Activated naive CD4-positive, alpha-beta T cell (primary cell): ENCODE results near the gene MRPL14.

Experiments
- DNase-seq, 4 experiments: peaks; one replicate each; lab custom pipeline; 2025; lab: John Stamatoyannopoulos, UW

MRPL14 gene

DNA sequence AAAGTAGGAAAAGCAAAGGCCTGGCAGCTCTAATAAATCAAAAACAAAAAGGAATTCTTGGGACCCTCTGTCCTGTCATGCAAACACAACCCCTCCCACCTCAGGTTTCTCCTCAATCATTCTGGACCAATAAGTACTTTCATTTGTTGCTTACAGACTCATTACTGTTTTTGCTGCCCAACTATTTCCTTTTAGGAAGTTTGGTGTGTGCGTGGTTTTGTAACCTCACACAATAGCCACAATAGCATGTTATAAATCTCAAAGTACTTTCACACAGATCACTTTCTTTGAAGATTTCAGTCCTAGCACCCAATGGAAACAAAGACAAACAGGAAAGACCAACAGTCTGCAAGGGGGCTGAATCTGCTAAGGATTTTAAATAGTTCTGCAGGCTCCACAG lies 4.5 kb downstream of the MRPL14 start:
- DNase-seq, result no peak

DNA sequence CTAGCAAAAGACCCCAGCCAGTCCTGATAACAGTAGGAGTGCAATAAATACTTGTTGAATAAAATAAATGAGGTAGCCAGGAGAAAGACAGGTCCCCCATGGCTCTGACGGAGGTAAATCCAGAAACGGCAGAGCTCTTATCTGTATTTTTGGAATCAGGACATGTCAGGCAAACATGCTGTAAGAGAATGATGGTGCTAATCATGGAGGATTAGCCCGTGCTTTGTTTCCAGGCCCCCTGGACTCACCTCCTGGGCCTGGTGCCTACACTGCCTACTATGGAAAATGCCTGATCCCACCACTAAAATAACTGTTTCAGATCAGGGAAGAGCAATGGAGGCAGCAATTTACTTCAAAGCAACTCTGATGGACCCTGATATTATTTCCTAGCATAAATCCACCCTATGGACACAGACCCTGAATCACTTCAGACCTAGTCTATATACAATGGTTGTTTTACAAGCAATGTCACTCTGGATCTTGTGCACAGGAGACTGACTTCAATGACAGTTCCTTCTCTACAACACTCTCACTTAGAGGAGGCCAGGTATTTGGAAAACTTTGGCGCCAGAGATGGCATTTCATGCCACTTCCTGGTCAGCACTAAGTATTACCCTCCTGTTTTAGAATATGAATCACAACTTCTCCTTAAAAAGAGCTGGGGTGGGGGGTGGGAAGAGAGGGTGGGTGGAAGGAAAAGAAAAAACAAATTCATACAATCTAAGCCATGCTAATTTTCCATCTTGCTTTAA lies 6.4 kb downstream of the MRPL14 start:
- DNase-seq, result no peak

DNA sequence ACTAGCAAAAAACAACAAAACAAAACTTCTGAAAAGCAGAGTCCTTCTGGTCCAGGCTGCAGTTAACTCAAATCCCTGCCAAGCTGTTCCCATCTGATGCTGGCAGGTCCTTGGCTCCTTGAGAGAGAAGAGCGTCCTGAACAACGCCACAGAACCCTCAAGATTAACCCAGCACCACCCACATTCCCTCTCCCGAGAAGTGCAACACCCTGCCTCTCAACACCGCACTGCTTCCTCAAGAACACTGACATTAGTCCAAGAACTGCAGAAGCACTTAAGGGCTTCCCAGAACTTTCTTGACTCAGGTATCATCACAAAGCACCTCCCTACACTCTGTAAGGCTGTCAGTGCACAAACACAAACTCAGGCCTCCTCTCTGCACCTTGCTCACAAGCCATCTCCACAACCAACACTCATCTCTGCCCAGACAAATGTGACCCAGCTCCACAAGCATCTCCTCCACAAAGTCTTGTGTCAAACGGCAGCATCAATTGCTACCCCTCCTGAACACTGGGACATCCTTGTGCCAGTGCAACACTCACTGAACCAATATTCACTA lies 7.5 kb downstream of the MRPL14 start:
- DNase-seq, result no peak

DNA sequence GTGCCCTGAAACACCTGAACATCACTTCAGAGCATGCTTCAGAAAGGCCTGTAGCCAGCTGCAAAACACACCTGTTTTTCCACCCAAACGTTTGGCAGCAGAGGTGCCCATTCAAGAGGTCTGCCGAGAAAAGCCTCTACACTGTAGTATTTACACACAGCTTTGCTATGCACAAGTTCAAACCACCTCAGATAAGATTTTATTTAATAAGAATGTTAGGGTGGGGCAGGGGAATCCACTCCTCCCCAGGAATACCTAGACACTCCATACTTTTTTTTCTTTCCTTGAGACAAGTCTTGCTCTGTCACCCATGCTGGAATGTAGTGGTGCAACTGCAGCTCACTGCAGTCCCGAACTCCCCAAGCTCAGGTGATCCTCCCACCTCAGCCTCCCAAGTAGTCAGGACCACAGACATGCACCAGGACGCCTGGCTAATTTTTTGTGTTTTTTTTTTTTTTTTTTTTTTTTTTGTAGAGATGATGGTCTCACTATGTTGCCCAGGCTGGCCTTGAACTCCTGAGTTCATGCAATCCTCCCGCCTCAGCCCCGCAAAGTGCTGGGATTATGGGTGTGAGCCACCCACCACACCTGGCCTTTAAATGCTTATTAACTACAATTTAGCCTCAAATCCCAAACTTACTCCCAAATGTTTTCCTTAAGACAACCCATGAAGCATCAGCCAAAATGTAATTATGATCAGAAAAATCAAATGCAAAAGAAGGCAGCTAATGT lies 9.7 kb downstream of the MRPL14 start:
- no peak for DNase-seq

DNA sequence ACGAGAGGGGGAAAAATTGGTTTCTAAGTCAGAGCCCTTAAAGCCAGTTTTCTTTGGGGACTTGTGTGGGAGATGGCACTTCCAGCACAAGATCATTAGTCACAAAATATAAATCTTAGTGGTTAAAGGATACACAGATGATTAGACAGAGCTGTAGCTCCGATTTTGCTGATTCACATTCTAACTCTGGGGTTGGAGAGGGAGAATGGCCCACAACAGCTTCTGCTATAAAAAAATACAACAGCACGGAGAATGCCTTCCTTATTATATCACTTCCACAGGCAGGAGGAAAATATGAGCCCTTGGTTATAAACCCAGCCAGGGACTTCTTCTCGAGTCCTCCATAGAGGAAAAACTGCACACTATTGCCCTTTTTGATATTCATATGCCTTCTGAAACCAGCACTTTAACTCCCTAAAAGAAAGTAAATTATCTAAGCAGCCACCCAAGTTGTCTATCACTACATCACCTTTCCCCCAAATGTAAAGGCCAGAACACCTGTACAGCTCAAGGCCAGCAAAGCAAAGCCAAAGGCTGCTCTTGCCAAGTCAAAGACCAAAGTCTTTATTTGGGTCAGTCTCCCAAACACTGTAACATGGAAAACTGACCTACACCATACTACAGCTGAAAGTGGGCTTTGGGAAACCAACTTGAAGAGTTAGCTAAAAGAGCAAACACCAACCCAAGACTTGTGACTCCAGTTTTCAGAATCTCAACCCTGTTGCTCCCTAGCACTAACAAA lies 10.4 kb downstream of the MRPL14 start:
- no peak for DNase-seq

DNA sequence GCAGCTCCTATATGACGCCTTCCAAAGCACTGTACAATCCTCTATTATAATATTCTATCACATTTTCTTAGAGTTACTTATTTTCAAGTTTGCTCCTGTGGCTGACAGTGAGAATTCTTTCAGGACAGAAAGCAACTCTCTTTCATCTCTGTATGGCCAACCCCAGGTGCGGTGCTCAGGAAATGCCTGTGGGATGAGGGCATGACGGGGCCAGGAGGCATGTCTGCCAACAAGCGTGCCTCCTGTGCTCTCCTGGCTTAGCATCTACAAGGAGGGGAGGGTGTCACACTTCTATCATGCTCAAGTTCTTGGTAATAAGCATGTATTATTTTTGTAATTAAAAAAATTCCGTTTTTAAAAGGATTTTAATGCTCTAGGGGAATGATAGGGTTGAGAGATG lies 11.4 kb downstream of the MRPL14 start:
- no peak for DNase-seq

DNA sequence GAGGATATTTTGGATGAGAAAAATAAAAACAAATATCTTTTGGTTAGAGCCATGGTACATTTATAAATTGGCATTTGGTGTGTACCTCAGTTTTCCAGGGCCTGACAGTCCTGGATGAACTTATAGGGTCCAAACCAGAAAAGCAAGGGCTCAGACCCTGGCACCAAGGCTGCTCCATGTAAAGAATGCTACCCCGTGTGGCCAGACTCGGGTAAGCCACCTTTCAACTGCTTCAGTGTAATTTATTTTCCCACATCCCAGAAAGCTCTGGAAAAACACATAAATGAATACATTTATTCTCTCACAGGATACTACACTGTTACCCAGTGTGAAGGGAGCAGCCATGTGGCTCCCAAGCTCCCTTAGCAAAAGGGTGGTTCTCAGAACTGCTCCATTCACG lies 13.8 kb downstream of the MRPL14 start:
- no peak for DNase-seq

DNA sequence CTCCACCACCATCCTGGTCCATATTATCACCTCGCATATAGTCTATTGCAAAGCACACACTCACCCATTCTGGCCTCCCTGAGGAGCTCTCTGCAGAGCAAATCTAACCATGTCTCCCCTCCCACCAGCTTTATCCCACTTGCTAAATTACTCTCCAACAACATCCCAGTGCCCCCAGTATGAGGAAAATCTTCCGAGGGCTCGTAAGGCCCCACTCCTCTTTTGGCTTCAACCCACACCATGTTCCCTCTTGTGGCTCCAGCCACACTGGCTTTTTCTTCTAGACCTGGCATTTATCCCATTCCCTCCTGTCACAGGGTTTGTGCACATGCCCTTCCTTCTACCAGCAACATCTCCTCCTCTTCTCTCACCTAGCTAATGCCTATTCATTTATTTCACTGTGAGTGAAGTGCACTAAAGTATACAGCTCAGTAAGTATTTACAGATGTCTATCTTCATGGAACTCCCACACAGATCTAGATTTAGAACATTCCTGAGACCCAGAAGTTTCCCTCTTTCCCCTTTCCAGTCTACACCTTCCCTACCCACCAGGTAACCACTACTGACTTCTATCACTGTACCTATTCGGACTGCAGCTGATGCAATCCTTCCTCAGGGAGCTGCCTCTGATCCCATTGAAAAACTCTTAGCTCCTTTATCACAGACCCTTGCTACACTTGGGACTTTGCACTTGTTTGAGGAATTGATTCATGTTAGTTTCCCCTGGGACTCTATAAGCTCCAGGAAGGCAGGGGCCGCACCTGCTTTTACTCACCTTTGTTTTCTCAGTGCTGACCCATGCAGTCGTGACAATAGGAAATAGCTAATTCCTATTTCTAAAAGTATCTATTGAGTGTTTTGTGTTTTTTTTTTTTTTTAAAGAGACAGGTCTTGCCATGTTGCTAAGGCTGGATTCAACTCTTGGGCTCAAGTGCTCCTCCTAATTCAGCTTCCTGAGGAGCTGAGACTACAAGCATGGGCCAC lies 15.5 kb downstream of the MRPL14 start:
- DNase-seq, result no peak

DNA sequence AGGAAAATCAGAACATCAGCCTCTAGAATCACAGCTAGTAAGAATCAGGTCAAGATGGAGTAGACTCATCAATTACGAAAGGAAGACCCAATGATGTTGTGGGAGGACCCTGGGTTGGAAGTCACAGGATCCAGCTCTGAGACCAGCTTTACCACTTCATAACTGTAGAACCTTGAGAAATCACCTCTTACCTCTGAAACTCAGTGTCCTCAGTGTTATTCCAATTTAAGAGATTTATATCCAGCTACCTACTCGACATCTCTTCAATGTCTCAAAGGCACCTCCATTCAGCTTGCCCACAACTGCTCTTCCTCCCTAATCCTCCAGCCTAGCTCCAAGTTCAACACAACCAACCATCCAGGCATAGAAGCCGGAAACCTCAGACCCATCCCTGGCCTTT lies 16.3 kb downstream of the MRPL14 start:
- no peak for DNase-seq

DNA sequence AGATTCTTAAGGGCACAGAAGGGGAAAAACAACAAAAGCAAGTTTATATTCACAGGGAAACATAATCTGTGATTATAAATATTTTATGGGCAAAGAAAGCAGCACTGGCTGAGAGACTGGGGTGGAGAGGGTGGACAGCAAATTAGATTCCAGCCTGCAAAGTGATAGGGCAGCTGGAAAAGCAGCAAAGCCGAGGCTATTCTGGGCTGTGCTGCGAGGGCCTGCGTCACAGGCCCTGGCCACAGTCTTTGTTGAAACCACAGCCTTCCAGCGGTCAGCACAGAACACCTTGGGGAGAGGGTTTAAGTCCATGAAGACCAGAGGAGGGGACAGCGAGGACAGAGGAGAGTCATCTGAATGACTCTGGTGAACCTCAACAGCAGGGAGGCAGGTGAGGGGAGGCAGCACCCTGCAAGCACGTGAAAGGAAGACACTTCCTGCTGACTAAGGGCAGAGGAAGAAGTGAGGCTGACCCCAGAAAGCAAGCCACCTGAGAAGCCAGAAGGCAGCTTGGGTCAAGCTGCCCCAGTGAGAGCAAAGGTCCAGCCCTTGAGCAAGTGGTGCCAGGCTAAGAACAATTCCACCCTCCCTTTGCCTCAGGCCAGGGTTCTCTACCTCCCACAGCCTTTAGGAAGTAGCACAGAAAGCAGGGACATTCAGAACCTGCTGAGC lies 17.1 kb downstream of the MRPL14 start:
- no peak for DNase-seq

DNA sequence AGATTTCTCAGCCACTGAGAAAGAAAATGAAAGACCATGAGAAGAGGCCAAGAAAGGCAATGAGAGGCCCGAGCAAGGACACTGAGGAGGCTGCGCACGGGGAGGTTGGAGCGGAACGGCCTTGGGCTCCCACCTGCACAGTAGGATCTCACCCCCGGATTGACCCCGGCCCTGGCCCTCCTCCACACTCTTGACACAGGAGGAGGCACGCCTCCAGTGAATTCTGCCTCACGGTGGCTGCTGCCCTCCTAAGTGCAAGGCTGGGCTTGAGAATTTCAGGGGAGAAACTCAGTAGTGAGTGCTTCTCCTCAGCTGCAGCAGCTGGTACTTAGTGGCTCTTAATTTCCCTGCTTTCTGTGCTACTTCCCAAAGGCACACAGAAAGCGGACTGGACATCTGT lies 18.0 kb downstream of the MRPL14 start:
- no peak for DNase-seq

DNA sequence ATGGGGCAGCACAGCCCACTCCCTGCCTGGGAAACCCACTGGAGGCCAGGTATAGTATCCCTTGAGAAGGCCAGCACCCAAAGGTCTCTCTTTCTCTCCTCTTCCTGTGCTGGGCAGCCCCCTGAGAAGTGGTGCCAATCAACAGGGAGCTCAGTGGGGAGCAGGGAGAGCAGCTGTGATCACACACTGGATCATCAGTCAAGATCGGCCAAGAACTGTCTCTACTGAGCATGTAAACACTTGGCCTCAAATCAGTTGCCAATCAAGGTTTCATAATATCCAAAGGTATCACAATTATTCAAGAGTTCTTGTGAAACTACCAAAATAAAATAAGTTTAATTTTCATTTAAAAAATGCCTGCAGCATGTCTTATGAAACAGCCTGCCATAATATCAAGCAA lies 18.8 kb downstream of the MRPL14 start:
- no peak for DNase-seq

DNA sequence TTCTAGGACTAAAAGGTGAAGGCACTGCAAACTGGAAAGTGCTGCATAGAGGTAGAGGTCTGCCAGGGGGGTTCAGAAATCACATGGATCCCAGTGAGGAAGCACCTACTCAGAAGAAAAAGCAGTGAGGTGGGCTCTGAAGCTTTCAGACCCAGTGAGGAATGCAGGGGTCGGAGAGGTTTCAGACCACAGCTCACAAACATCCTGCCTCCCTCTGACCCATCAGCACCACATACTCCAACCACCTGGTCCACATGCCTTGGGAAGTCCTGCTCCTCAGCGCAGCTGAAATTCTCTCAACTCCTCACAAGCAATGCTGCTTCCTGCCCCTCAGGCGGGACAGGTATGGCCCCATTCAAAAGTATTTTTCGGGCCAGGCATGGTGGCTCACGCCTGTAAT lies 20.2 kb downstream of the MRPL14 start:
- DNase-seq, result no peak

DNA sequence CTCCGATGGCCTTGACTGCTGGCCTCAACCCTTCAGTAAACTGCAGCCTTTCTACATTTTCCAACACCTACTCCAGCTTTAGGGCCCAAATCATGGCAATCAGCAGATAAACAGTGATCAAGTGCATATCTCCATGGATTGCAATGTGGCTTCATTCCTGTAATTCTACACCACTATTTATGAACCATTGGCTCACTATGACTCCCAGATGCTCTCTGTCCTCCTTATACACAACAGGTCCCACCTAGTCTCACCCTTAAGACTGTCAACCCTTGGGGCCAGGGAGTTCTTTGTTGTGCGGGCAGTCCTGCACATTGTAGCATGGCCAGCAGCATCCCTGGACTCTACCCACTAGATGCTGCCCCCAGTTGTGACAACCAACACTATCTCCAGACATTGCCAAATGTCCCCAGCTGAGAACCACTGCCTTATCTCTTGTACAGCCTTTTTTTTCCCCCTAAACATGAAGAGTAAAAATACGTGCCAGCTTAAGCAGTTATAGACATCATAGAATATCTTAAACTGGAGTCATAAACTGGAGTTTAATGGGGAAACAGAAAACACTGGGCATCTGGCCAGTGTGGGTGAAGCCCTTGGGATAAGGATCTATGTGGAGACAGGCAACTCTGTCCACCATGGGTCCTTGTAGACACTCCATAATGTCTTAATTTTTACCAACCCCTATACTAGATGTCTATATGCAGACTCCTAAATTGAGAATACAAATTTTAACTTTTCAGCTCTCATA lies 21.1 kb downstream of the MRPL14 start:
- no peak for DNase-seq

DNA sequence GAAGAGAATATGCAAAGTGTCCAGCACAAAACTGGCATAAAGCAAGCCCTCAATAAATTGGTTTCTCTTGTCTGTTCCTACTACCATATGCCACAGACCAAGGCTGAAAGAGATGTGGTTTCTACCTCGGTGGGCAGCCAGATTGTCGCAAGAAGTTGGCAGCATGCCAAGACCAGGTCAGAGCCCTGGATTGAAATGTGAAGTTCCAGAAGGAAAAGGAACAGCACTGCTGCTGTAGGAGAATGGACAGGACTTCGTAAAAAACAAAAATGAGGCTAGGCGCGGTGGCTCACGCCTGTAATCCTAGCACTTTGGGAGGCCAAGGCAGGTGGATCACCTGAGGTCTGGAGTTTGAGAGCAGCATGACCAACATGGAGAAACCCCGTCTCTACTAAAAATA lies 22.1 kb downstream of the MRPL14 start:
- DNase-seq, result no peak

DNA sequence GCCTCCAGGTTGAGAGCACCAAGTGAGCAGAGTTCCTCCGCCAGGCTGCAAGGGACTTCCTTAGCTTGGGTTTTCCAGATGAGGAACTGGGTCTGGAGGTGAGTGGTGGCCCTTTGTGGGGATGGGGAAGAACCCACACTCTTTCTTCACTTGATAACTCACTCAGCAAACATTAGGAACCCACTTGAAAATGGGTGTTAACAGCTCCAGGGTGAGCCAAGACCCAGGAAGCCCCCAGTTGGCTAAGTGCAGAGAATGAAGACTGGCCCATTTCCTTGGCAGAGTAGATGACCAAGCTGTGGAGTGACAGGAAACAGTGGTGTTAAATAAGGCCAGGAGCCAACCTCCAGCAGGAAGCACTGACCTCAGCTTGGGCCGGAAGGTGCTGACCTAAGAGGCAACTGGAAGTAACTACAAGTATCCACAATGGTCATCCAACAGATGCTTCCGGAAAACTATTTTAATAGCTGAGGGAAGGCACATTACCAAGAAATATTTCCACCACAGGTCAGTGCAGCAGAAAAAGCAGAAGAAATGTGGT lies 22.7 kb downstream of the MRPL14 start:
- DNase-seq, result no peak

DNA sequence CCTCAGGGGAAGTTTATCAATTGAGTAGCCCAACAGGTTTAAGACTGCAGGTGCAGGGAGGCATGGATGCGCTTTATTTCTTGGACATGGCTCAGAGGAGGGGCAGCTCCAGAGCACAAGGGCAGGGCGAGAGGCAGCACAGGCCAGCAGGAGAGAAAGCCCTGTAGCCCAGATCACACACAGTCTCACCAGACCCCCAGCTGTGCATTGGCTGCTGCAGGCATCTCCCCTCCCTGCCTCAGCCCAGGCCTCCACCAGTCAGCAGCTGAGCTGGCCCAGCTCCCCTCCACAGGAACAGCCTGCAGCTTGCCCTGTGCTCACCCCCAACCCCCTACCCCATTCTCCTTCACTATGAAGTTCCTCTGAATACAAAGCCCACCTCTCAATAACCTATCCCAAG lies 24.7 kb downstream of the MRPL14 start:
- DNase-seq, result no peak

DNA sequence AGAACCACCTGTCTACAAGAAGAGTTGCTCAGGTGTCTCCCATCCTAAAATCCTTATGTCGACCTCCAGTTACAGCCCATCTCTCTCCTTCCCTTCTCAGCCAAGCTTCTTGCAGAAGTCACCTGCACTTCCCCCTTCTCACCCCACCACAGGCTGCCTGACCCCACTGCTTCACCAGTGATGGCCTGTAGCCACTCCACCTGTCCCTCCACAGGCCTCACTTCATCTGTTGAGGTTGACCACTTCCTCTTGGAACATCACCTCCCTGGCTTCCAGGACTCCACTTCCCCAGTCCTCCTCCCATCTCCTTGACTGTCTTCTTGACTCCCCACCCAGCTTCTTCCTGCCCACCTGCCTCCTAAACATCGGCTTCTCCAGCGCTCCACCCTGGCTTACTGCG lies 25.4 kb downstream of the MRPL14 start:
- no peak for DNase-seq

DNA sequence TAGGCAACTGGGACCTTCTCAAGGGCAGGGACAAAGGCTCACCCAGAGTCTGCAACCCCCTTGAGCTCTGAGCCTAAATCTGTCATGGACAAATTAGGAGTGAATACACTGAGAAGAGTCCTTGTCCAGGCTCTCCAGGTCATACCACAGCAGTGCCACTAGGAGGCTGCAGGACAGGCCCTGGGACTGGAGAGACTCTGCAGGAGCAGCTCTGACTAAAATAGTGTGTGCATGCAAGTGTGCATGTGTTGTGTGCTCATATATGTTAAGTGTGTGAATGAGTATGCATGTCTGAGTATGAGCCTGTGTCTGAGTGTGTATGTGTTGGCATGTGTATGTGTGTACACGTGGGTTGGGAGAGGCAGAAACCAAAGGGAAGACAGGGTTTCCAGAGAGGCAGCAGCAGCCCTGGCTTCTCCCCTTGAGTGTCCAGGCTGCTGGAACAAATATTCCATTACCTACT lies 27.1 kb downstream of the MRPL14 start:
- no peak for DNase-seq

DNA sequence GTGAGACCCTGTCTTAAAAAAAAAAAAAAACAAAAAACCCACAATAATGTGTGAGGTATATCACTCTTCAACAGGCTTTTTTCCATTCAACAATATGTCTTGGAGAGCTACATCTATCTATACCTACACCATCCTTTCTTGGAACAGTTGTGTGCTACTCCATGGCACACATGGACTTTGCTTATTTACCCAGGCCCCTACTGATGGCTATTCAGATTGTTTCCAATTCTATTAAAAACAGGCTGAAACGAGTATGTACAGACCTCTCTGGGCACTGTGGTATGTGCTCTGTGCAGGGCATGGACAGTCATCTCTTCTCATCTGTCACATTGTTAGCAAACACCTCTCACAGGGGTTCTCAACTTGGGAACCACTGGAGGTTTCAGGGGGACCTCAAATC lies 28.1 kb downstream of the MRPL14 start:
- DNase-seq, result no peak
